ENCODE measurements around the gene TSC22D1. TPM values are rescaled to one million over a fixed set of nuclear protein-coding genes. Genes with fewer than 3 reads are reported as not detected.

Gene TSC22D1
- total RNA-seq, 1 donor, result 173 TPM

DNA sequence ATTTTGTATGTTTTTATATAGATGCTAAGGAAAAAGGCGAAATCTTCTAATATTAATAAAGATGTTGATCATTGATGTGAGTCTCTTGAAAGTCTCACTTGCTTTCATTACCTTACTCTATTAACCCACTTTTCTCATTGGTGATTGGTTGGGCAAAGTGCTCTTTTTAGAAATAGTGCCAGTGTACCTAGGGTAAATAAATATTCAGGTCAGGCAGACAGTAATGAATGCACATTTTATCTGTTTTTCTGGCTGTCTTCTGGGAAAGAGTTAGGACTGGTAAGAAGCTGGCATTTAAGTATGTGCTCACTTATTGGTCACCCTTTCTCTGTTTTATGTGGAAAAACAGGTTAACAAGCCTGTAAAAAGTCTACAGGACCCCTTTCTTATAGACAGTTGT lies 191.4 kb downstream of the TSC22D1 start:
- Histone ChIP-seq H3K4me2 (ENCODE audit: insufficient read depth, low read length) (no peak overlapping the region), H3K4me1 (ENCODE audit: insufficient read depth, low read length) (peaks cover 10% of the 10 kb centered on the region), H3K27ac (ENCODE audit: low read depth, low read length) (no peak overlapping the region), H3K9me3 (ENCODE audit: low read depth, low read length) (no peaks in the 10 kb centered on the region), H3K4me3 (ENCODE audit: insufficient read depth, low read length) (no peak overlapping the region), H3K36me3 (ENCODE audit: insufficient read depth, low read length) (no peaks in the 10 kb centered on the region), H2AFZ (ENCODE audit: low read length) (no peak overlapping the region), H3K79me2 (ENCODE audit: insufficient read depth, low read length) (no peaks in the 10 kb centered on the region), H3K27me3 (ENCODE audit: insufficient read depth, low read length) (no peaks in the 10 kb centered on the region), H4K20me1 (ENCODE audit: insufficient read depth, low read length) (no peaks in the 10 kb centered on the region)
- no peak for DNase-seq (ENCODE audit: insufficient read length, low spot score, missing footprints)
- TF ChIP-seq, protein P1, sequence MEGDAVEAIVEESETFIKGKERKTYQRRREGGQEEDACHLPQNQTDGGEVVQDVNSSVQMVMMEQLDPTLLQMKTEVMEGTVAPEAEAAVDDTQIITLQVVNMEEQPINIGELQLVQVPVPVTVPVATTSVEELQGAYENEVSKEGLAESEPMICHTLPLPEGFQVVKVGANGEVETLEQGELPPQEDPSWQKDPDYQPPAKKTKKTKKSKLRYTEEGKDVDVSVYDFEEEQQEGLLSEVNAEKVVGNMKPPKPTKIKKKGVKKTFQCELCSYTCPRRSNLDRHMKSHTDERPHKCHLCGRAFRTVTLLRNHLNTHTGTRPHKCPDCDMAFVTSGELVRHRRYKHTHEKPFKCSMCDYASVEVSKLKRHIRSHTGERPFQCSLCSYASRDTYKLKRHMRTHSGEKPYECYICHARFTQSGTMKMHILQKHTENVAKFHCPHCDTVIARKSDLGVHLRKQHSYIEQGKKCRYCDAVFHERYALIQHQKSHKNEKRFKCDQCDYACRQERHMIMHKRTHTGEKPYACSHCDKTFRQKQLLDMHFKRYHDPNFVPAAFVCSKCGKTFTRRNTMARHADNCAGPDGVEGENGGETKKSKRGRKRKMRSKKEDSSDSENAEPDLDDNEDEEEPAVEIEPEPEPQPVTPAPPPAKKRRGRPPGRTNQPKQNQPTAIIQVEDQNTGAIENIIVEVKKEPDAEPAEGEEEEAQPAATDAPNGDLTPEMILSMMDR (IDR thresholded peaks at IDR 0.05; ENCODE audit: extremely low read depth, low read depth, low read length), result no peak

DNA sequence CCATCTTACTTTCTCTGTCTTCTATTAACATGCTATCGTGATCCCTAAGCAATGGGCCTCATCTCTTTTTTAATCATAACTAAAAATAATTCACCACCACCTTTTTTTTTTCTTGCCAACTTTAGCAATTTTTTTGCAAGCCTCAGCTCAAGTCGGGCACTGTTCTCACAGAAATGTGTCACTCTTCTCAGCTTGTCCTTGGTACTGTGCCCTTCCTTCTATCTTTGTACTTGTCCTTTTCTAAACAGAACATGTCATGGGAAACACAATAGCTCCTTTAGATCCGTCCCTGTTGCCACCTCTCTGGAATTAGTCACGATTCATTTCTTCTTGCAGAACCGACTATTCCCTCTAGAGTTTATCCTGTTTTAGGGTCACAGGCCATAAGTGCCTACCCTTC lies 192.2 kb downstream of the TSC22D1 start:
- no peaks in the 10 kb centered on the region for H3K27me3 ChIP-seq (ENCODE audit: insufficient read depth, low read length)
- H4K20me1 ChIP-seq (ENCODE audit: insufficient read depth, low read length), result no peaks in the 10 kb centered on the region
- H3K79me2 ChIP-seq (ENCODE audit: insufficient read depth, low read length), result no peaks in the 10 kb centered on the region
- H3K27ac ChIP-seq (ENCODE audit: low read depth, low read length), result no peak overlapping the region
- no peak overlapping the region for H3K4me2 ChIP-seq (ENCODE audit: insufficient read depth, low read length)
- H3K4me1 ChIP-seq (ENCODE audit: insufficient read depth, low read length), result peaks cover 10% of the 10 kb centered on the region
- no peak overlapping the region for H2AFZ ChIP-seq (ENCODE audit: low read length)
- no peak overlapping the region for H3K4me3 ChIP-seq (ENCODE audit: insufficient read depth, low read length)
- no peak for DNase-seq (ENCODE audit: insufficient read length, low spot score, missing footprints)
- no peaks in the 10 kb centered on the region for H3K9me3 ChIP-seq (ENCODE audit: low read depth, low read length)
- H3K36me3 ChIP-seq (ENCODE audit: insufficient read depth, low read length), result no peaks in the 10 kb centered on the region
- TF ChIP-seq, protein P1 (IDR thresholded peaks at IDR 0.05; ENCODE audit: extremely low read depth, low read depth, low read length), result no peak

DNA sequence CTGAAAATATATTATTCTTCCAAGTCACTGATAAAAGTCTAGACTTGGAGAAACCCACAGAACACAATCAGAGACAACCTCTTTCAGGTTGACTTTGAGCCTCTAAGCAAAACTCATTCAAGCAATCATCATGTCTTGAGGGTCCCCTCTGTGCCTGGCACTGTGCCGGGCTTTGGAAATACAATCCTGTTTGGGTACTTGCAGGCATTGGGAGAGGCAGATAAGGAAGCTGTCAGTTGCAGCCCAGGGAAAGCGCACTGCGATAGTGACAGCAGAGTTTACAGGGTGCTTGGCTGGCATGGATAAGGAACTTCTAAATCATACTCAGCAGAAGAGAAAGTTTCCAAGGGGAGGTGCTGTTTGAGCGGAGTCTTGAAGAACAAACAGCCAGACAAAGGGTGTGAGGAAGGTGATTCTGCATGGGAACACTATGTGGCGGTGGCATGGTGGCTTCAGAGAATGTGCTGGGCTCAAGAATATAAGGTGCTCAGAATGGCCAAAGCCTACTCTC lies 193.4 kb downstream of the TSC22D1 start:
- Histone ChIP-seq H3K79me2 (ENCODE audit: insufficient read depth, low read length) (no peaks in the 10 kb centered on the region), H4K20me1 (ENCODE audit: insufficient read depth, low read length) (no peaks in the 10 kb centered on the region), H3K4me3 (ENCODE audit: insufficient read depth, low read length) (no peak overlapping the region), H3K4me1 (ENCODE audit: insufficient read depth, low read length) (peaks cover 10% of the 10 kb centered on the region), H3K9me3 (ENCODE audit: low read depth, low read length) (no peaks in the 10 kb centered on the region), H2AFZ (ENCODE audit: low read length) (no peak overlapping the region), H3K27me3 (ENCODE audit: insufficient read depth, low read length) (no peaks in the 10 kb centered on the region), H3K27ac (ENCODE audit: low read depth, low read length) (no peak overlapping the region), H3K36me3 (ENCODE audit: insufficient read depth, low read length) (no peaks in the 10 kb centered on the region), H3K4me2 (ENCODE audit: insufficient read depth, low read length) (no peak overlapping the region)
- TF ChIP-seq, protein P1 (IDR thresholded peaks at IDR 0.05; ENCODE audit: extremely low read depth, low read depth, low read length), result no peak
- DNase-seq (ENCODE audit: insufficient read length, low spot score, missing footprints), result no peak

Other genes with a start within 250 kb of the TSC22D1 start
- 5.8 and 6.5 TPM in 2 replicates for gene SERP2, start 202.5 kb downstream of the TSC22D1 start, total RNA-seq